Thoracic aorta endothelial cell (primary cell): ENCODE measurements around the gene RP2. TPM values are rescaled to one million over a fixed set of nuclear protein-coding genes. Genes with fewer than 3 reads are reported as not detected.

Experiments used
- total RNA-seq: library from RNA; depleted of rRNA; stranded (reverse); fragments of >200 nt; gene quantifications from 2 replicates; pipeline ENCODE4 v1.2.3, GENCODE V29; 2012

The RP2 gene
- 33.0 and 45.2 TPM in 2 replicates for total RNA-seq

GRCh38 chrX:46836701-46837557 lies at the start of gene RP2:
Gene RP2, plus strand, starts transcription at chrX:46837043. Its CDS starts 58 bp downstream, at chrX:46837101.

GRCh38 chrX:46912098-46912602 lies 75.3 kb downstream of the RP2 start, which contains the start of gene JADE3:
Gene JADE3, plus strand, starts transcription at chrX:46912421. Its CDS starts 72,474 bp downstream, at chrX:46984895.

Other genes starting within 250 kb of the RP2 start
- gene SLC9A7, start 77.9 kb upstream of the RP2 start, total RNA-seq: 27.1 and 29.9 TPM in 2 replicates
- gene JADE3, start 75.4 kb downstream of the RP2 start, total RNA-seq: 18.9 and 22.4 TPM in 2 replicates
- gene RGN, start 241.4 kb downstream of the RP2 start, total RNA-seq: 1.1 and 1.9 TPM in 2 replicates